HG03575 (cell line): Measurements from ENCODE around the gene SPRED2.

ENCODE experiments used
- ATAC-seq: cut with Tn5 transposase; IDR thresholded peaks from one replicate; pipeline ENCODE4 v1.9.1; 2021; ENCODE audit not compliant: unreplicated experiment, insufficient number of reproducible peaks, low FRiP score; ENCODE audit errors: extremely low read depth

Gene SPRED2

GRCh38 chr2:65432227-65433190 lies at the start of gene SPRED2:
Gene SPRED2, minus strand, starts transcription at chr2:65432599. Its CDS starts 612 bp downstream, at chr2:65431987.
- peak; percentile 24 for ATAC-seq

GRCh38 chr2:65481961-65482360 lies 49.6 kb upstream of the SPRED2 start:
- no peak for ATAC-seq

- no peak for ATAC-seq
Measured at GRCh38 chr2:65479524-65479923, 47.1 kb upstream of the SPRED2 start.

- no peak for ATAC-seq
Measured at GRCh38 chr2:65478498-65479135, 46.2 kb upstream of the SPRED2 start.

- ATAC-seq = no peak
Measured at GRCh38 chr2:65477590-65477989, 45.2 kb upstream of the SPRED2 start.

- no peak for ATAC-seq
Measured at GRCh38 chr2:65476778-65477177, 44.4 kb upstream of the SPRED2 start.

- no peak for ATAC-seq
Measured at GRCh38 chr2:65475000-65475399, 42.6 kb upstream of the SPRED2 start.

GRCh38 chr2:65473045-65473444 lies 40.6 kb upstream of the SPRED2 start:
- ATAC-seq = no peak

- no peak for ATAC-seq
Measured at GRCh38 chr2:65471409-65471808, 39.0 kb upstream of the SPRED2 start.

GRCh38 chr2:65466551-65466950 lies 34.2 kb upstream of the SPRED2 start:
- ATAC-seq = no peak

- ATAC-seq = no peak
Measured at GRCh38 chr2:65465857-65466256, 33.5 kb upstream of the SPRED2 start.

- ATAC-seq = no peak
Measured at GRCh38 chr2:65465124-65465523, 32.7 kb upstream of the SPRED2 start.

- no peak for ATAC-seq
Measured at GRCh38 chr2:65464604-65465003, 32.2 kb upstream of the SPRED2 start.

GRCh38 chr2:65458999-65459398 lies 26.6 kb upstream of the SPRED2 start:
- no peak for ATAC-seq

GRCh38 chr2:65456886-65457285 lies 24.5 kb upstream of the SPRED2 start:
- ATAC-seq = no peak

- ATAC-seq = no peak
Measured at GRCh38 chr2:65456064-65456463, 23.7 kb upstream of the SPRED2 start.

GRCh38 chr2:65453916-65454315 lies 21.5 kb upstream of the SPRED2 start:
- ATAC-seq = no peak

GRCh38 chr2:65452150-65452895 lies 19.9 kb upstream of the SPRED2 start:
- ATAC-seq = no peak

- ATAC-seq = no peak
Measured at GRCh38 chr2:65450810-65451209, 18.4 kb upstream of the SPRED2 start.

GRCh38 chr2:65450393-65450792 lies 18.0 kb upstream of the SPRED2 start:
- ATAC-seq = no peak
